ENCODE results near the gene PAQR5.

PAQR5 gene

GRCh38 chr15:69369631-69370030, 70.9 kb downstream of the PAQR5 start:
- Histone ChIP-seq H3K79me2 (ENCODE audit: insufficient read depth, low read length) (no peaks in the 10 kb centered on the region), H4K20me1 (ENCODE audit: insufficient read depth, low read length) (no peaks in the 10 kb centered on the region), H3K9ac (ENCODE audit: low read depth, low read length) (no peak overlapping the region), H3K9me3 (ENCODE audit: insufficient read depth, low read length, severe bottlenecking) (no peaks in the 10 kb centered on the region), H2AFZ (ENCODE audit: low read depth, low read length) (no peak overlapping the region), H3K4me3 (ENCODE audit: low read depth in 1 of 2, low read length in 2 of 2) (no peak overlapping the region), H3K36me3 (ENCODE audit: insufficient read depth, low read length) (no peaks in the 10 kb centered on the region), H3K27me3 (ENCODE audit: insufficient read depth, low read length, poor library complexity) (no peaks in the 10 kb centered on the region), H3K4me2 (ENCODE audit: insufficient read depth, low read length) (no peak overlapping the region), H3K27ac (ENCODE audit: low read length) (no peak overlapping the region), H3K4me1 (ENCODE audit: insufficient read depth, low read length) (no peaks in the 10 kb centered on the region)
- TF ChIP-seq CTCF (IDR thresholded peaks at IDR 0.05; ENCODE audit: borderline replicate concordance, extremely low read depth, low read length, poor library complexity, severe bottlenecking) (no peak), EZH2 (IDR thresholded peaks at IDR 0.05; ENCODE audit: borderline replicate concordance, low read depth, low read length, severe bottlenecking) (no peak)
- DNase-seq, result no peak
- no peak for ATAC-seq (ENCODE audit: insufficient read depth, low read depth)

GRCh38 chr15:69373406-69373805, 74.7 kb downstream of the PAQR5 start:
- H3K4me1 ChIP-seq (ENCODE audit: insufficient read depth, low read length), result no peaks in the 10 kb centered on the region
- DNase-seq (no peak), ATAC-seq (ENCODE audit: insufficient read depth, low read depth) (no peak)
- H2AFZ ChIP-seq (ENCODE audit: low read depth, low read length), result no peak overlapping the region
- H3K9me3 ChIP-seq (ENCODE audit: insufficient read depth, low read length, severe bottlenecking), result no peaks in the 10 kb centered on the region
- no peaks in the 10 kb centered on the region for H3K79me2 ChIP-seq (ENCODE audit: insufficient read depth, low read length)
- H3K9ac ChIP-seq (ENCODE audit: low read depth, low read length), result no peak overlapping the region
- peaks cover 4% of the 10 kb centered on the region for H3K27me3 ChIP-seq (ENCODE audit: insufficient read depth, low read length, poor library complexity)
- no peak overlapping the region for H3K4me3 ChIP-seq (ENCODE audit: low read depth in 1 of 2, low read length in 2 of 2)
- no peaks in the 10 kb centered on the region for H4K20me1 ChIP-seq (ENCODE audit: insufficient read depth, low read length)
- TF ChIP-seq CTCF (IDR thresholded peaks at IDR 0.05; ENCODE audit: borderline replicate concordance, extremely low read depth, low read length, poor library complexity, severe bottlenecking) (no peak), EZH2 (IDR thresholded peaks at IDR 0.05; ENCODE audit: borderline replicate concordance, low read depth, low read length, severe bottlenecking) (no peak)
- no peak overlapping the region for H3K4me2 ChIP-seq (ENCODE audit: insufficient read depth, low read length)
- H3K27ac ChIP-seq (ENCODE audit: low read length), result no peak overlapping the region
- H3K36me3 ChIP-seq (ENCODE audit: insufficient read depth, low read length), result no peaks in the 10 kb centered on the region

GRCh38 chr15:69375151-69375790, 76.6 kb downstream of the PAQR5 start:
- no peak for DNase-seq
- no peak overlapping the region for H2AFZ ChIP-seq (ENCODE audit: low read depth, low read length)
- H3K36me3 ChIP-seq (ENCODE audit: insufficient read depth, low read length), result no peaks in the 10 kb centered on the region
- peaks cover 7% of the 10 kb centered on the region for H3K27me3 ChIP-seq (ENCODE audit: insufficient read depth, low read length, poor library complexity)
- H3K9me3 ChIP-seq (ENCODE audit: insufficient read depth, low read length, severe bottlenecking), result no peaks in the 10 kb centered on the region
- H3K4me3 ChIP-seq (ENCODE audit: low read depth in 1 of 2, low read length in 2 of 2), result no peak overlapping the region
- no peak for TF ChIP-seq EZH2 (IDR thresholded peaks at IDR 0.05; ENCODE audit: borderline replicate concordance, low read depth, low read length, severe bottlenecking)
- no peak for TF ChIP-seq CTCF (IDR thresholded peaks at IDR 0.05; ENCODE audit: borderline replicate concordance, extremely low read depth, low read length, poor library complexity, severe bottlenecking)
- no peak for ATAC-seq (ENCODE audit: insufficient read depth, low read depth)
- no peak overlapping the region for H3K9ac ChIP-seq (ENCODE audit: low read depth, low read length)
- no peak overlapping the region for H3K27ac ChIP-seq (ENCODE audit: low read length)
- no peaks in the 10 kb centered on the region for H3K4me1 ChIP-seq (ENCODE audit: insufficient read depth, low read length)
- no peaks in the 10 kb centered on the region for H4K20me1 ChIP-seq (ENCODE audit: insufficient read depth, low read length)
- no peaks in the 10 kb centered on the region for H3K79me2 ChIP-seq (ENCODE audit: insufficient read depth, low read length)
- H3K4me2 ChIP-seq (ENCODE audit: insufficient read depth, low read length), result no peak overlapping the region

Measured in DND-41 (cell line).